Epithelial cell of esophagus (primary cell): Measurements from ENCODE around the gene PLA2G4D.

Source experiments
- DNase-seq: peaks from one replicate; pipeline ENCODE4 v3.0.0; 2010; ENCODE audit warnings: low read depth
- H3K4me3 ChIP-seq: 2 replicates; pipeline ENCODE4 v1.5.1; 2011; ENCODE audit warnings: mild to moderate bottlenecking, low read length, control low read depth
- TF ChIP-seq, protein P1 (sequence below): IDR thresholded peaks from 2 replicates; pipeline ENCODE4 v1.5.1; 2011; ENCODE audit warnings: low read depth, mild to moderate bottlenecking, low read length, control low read depth, inconsistent platforms; ENCODE audit not compliant: insufficient read depth; ENCODE audit errors: missing control alignments

PLA2G4D gene, protein sequence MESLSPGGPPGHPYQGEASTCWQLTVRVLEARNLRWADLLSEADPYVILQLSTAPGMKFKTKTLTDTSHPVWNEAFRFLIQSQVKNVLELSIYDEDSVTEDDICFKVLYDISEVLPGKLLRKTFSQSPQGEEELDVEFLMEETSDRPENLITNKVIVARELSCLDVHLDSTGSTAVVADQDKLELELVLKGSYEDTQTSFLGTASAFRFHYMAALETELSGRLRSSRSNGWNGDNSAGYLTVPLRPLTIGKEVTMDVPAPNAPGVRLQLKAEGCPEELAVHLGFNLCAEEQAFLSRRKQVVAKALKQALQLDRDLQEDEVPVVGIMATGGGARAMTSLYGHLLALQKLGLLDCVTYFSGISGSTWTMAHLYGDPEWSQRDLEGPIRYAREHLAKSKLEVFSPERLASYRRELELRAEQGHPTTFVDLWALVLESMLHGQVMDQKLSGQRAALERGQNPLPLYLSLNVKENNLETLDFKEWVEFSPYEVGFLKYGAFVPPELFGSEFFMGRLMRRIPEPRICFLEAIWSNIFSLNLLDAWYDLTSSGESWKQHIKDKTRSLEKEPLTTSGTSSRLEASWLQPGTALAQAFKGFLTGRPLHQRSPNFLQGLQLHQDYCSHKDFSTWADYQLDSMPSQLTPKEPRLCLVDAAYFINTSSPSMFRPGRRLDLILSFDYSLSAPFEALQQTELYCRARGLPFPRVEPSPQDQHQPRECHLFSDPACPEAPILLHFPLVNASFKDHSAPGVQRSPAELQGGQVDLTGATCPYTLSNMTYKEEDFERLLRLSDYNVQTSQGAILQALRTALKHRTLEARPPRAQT

DNA sequence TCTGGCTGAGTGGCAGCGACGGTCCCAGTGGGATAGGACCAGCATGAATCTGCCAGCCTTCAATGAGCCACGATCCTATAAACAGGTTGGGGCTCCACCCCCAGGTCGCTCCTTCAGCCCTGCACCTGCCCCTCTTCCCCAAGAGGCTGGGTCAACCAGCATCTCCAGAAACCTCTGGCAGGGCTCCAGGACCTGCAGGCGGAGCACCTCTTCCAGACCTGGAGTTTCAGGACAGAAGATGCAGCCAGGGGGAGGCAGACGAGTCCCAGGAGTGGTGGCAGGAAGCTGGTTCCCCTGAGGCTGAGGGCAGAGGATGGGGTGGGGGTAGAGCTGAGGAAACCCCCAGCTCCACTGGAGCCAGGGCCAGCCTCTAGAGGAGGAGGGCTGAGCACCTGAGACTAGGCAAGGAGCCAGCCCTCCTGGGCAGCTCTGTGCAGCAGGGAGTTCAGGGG, at the start of gene PLA2G4D:
Gene PLA2G4D (minus strand): TSS at position 51 of the 452 bp plus-strand sequence. CDS start 103 bp downstream, outside the sequence.
- TF ChIP-seq, protein P1, sequence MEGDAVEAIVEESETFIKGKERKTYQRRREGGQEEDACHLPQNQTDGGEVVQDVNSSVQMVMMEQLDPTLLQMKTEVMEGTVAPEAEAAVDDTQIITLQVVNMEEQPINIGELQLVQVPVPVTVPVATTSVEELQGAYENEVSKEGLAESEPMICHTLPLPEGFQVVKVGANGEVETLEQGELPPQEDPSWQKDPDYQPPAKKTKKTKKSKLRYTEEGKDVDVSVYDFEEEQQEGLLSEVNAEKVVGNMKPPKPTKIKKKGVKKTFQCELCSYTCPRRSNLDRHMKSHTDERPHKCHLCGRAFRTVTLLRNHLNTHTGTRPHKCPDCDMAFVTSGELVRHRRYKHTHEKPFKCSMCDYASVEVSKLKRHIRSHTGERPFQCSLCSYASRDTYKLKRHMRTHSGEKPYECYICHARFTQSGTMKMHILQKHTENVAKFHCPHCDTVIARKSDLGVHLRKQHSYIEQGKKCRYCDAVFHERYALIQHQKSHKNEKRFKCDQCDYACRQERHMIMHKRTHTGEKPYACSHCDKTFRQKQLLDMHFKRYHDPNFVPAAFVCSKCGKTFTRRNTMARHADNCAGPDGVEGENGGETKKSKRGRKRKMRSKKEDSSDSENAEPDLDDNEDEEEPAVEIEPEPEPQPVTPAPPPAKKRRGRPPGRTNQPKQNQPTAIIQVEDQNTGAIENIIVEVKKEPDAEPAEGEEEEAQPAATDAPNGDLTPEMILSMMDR, result peak; percentile 28
- DNase-seq, result peak; percentile 49
- no peak within 1 kb of the TSS for H3K4me3 ChIP-seq

DNA sequence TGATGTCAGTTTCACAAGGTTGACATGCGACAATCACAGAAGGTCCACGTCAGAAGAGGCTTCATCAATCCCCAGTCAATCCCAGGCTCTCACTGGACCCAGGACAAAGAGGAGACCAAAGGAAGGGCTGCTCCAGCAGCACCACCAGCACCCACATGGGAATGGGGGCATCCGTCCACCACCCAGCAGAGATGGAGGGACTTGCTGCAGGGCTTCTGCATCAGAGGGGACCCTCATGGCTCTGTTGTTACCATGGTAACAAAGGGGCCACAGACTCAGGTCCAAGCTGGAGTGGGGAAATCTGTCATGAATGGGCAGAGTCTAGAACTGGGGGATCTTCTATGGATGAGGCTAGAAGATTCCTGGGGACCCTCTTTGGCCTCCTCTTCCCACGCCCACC, 49.0 kb upstream of the PLA2G4D start:
- no peak overlapping the region for H3K4me3 ChIP-seq
- no peak for DNase-seq
- TF ChIP-seq, protein P1, result no peak

DNA sequence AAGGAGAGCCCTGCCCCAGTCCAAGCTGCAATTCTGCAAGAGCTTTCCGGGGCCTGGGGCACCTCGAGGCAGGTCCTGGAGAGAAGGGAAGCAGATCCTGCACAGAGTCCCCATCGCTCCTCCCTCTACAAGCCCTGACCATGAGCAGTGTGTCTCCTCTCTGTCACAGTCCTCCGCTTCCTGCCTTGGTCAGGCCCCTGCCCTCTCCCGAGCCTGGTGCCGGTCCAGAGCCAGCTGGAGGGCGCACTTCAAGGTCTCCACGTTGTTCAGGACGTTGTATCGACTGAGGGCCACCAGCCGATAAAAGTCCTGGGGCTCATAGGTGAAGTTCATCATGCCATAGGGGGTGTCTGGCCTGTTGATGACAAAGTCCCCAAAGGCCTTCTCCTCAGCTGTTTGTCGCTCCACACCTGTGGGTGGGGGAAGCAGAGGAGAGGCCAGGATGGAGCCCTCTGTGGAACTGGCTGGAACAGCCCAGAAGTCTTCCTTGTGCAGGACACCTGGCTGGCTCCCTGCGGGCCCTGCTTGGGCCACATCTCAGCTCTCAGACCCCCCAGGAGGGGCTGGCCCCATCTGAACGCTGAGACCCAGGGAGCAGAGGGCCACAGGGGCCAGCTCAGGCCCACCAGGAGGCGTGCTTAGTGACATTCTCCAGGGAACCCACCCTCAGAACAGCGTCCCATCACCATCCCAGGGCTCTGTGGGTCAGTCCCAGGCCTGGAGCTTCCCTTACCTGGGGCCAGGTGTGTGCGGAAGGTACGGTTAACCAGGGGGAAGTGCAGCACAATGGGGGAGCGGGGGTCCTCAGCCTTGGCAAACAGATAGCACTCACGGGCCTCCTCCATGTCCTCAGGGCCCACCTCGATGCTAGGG, 47.7 kb upstream of the PLA2G4D start:
- TF ChIP-seq, protein P1, result no peak
- DNase-seq, result no peak
- no peak overlapping the region for H3K4me3 ChIP-seq

DNA sequence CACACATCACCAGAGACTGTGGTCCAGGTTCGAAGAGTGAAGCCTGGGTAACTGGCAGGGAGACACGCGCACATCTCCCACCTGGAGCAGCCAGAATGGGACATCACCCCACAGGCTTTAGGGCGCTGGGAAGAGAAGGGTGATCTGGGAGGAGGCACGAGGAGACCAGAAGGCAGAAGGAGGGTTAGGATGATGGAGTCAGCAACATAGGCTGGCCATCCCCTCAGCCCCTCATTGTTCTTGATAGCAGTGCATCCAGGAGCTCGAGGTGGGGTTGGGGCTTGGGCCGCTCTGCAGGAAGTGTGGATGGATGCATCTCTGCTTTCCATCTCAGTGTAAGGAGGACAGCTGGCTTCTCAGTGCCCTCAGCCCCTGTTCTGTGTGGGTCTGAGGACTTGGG, 46.9 kb upstream of the PLA2G4D start:
- no peak overlapping the region for H3K4me3 ChIP-seq
- no peak for DNase-seq
- TF ChIP-seq, protein P1, result no peak

DNA sequence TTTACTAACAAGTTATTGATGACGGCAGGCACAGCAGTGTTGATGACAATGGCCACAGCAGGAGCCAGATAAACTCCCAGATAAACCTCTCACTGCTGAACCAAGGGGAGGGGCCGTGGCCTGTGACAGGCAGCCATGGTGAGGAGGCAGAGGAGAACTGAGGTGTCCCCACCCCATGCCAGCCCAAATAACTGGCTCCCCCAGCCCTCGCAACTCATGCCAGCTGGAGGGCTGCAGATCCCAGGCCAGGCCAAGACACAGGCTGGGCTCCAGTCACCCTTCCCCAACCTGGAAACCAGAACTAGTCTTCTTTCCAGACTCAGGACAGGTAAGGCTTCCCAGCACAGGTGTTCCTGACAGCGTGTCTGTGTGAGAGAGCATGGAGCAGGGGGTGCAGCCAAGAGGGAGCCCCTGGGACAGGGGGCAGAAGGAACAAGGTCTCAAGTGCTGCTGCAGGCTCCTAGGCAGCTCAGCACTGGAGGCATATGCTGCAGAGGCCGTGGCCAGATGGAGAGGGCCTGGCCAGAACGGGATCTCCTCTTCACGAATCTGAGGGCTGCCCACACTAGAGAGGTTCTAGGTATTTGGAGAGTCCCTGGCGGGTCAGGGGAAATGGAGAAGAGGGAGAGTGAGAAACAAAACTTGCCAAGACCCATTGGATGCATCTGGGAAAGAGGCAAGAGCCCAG, 46.2 kb upstream of the PLA2G4D start:
- TF ChIP-seq, protein P1, result no peak
- no peak overlapping the region for H3K4me3 ChIP-seq
- DNase-seq, result no peak

DNA sequence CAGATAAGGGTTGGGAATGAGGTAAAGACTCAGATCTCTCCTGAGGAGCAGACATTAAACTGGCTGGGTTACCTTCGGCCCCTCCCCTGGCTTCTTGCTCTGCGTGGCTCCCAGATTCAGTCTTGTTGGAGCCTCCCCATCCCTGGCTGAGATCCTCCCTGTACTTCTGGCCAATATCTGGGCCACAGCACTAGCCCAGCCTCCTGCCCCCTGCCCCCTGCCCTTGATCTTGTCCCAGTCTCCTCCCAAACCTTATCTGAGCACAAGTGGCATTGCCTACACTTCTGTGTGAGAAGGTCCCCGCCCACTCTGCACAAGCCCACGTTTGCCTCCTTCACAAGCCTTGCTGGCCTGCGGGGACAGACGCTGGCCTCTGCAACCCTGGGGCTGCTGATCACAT, 45.2 kb upstream of the PLA2G4D start:
- TF ChIP-seq, protein P1, result no peak
- H3K4me3 ChIP-seq, result no peak overlapping the region
- DNase-seq, result no peak
